Keratinocyte (primary cell): ENCODE measurements around the gene INSRR. TPM values are rescaled to one million over a fixed set of nuclear protein-coding genes. Genes with fewer than 3 reads are reported as not detected.
A peak's percentile ranks its signal among the peaks of the same experiment; 100 is the strongest.

Source experiments
- DNase-seq: peaks from one replicate; pipeline ENCODE4 v3.0.0-alpha.2; 2011; ENCODE audit warnings: low read depth, missing footprints, low spot score
- FAIRE-seq: peaks from 2 replicates; lab custom pipeline; 2011; peaks lifted over from hg19 to GRCh38; lab: Jason Lieb, UNC
- H2AFZ ChIP-seq: 2 replicates; pipeline ENCODE4 v1.6.0; 2012; ENCODE audit warnings: low read length, control low read depth, inconsistent platforms; ENCODE audit not compliant: control insufficient read depth
- H3K27ac ChIP-seq: 2 replicates; pipeline ENCODE4 v1.5.1; 2011; ENCODE audit warnings: low read length; ENCODE audit not compliant: control insufficient read depth, insufficient read depth
- H3K27me3 ChIP-seq: 3 replicates; pipeline ENCODE4 v1.6.0; 2011; ENCODE audit warnings: low read length; ENCODE audit not compliant: control insufficient read depth, insufficient read depth; ENCODE audit errors: extremely low read depth
- H3K36me3 ChIP-seq, 2 experiments: 2 replicates in 1 of 2; 3 replicates in 1 of 2; pipeline ENCODE4 v1.5.1; 2011; ENCODE audit warnings: low read length in 2 of 2, mild to moderate bottlenecking in 1 of 2; ENCODE audit not compliant: control insufficient read depth in 2 of 2, insufficient read depth in 2 of 2; ENCODE audit errors: extremely low read depth in 1 of 2
- H3K4me1 ChIP-seq: 3 replicates; pipeline ENCODE4 v1.5.1; 2011; ENCODE audit warnings: low read length; ENCODE audit not compliant: control insufficient read depth, insufficient read depth; ENCODE audit errors: extremely low read depth
- H3K4me2 ChIP-seq: 3 replicates; pipeline ENCODE4 v1.6.0; 2011; ENCODE audit warnings: low read depth, low read length; ENCODE audit not compliant: control insufficient read depth, insufficient read depth; ENCODE audit errors: extremely low read depth
- H3K4me3 ChIP-seq, 3 experiments: fragments of 200-600 bp in 1 of 3; sonication (generic) in 1 of 3; 2 replicates in 2 of 3; 3 replicates in 1 of 3; pipeline ENCODE4 v1.5.1; 2011 to 2016; ENCODE audit warnings: low read length in 3 of 3, mild to moderate bottlenecking in 3 of 3, control low read depth in 2 of 3, inconsistent platforms in 1 of 3, low read depth in 1 of 3, mixed read lengths in 1 of 3, mixed run types in 1 of 3, moderate library complexity in 1 of 3; ENCODE audit not compliant: control insufficient read depth in 2 of 3, insufficient read depth in 2 of 3; ENCODE audit errors: extremely low read depth in 1 of 3
- H3K79me2 ChIP-seq: 2 replicates; pipeline ENCODE4 v1.6.0; 2012; ENCODE audit warnings: low read length; ENCODE audit not compliant: control insufficient read depth, insufficient read depth
- H3K9ac ChIP-seq: 3 replicates; pipeline ENCODE4 v1.6.0; 2011; ENCODE audit warnings: low read length; ENCODE audit not compliant: control insufficient read depth, insufficient read depth; ENCODE audit errors: extremely low read depth
- H3K9me1 ChIP-seq: 3 replicates; pipeline ENCODE4 v1.6.0; 2011; ENCODE audit warnings: low read length; ENCODE audit not compliant: control insufficient read depth, insufficient read depth; ENCODE audit errors: extremely low read depth
- H3K9me3 ChIP-seq: 2 replicates; pipeline ENCODE4 v1.5.1; 2012; ENCODE audit warnings: low read depth, low read length; ENCODE audit not compliant: control insufficient read depth
- H4K20me1 ChIP-seq: 3 replicates; pipeline ENCODE4 v1.6.0; 2011; ENCODE audit warnings: low read length; ENCODE audit not compliant: control insufficient read depth, insufficient read depth; ENCODE audit errors: extremely low read depth
- EZH2 ChIP-seq: IDR thresholded peaks from one replicate; pipeline ENCODE4 v1.6.1; 2012; ENCODE audit warnings: inconsistent platforms, mild to moderate bottlenecking, low read length, moderate library complexity
- dilution Hi-C: fragments of 300-500 bp; cut with MboI; formaldehyde crosslinking; loops from one replicate; pipeline ENCODE4 v1.7.0; 2020; ENCODE audit warnings: low sequenced_read_pairs; ENCODE audit not compliant: extremely low pct_ligation_motif_present
- polyA plus RNA-seq, 5 experiments: library from polyadenylated mRNA; depleted of rRNA in 3 of 5; stranded (reverse) in 3 of 5; stranded (forward) in 1 of 5; unstranded in 1 of 5; fragments of >200 nt; gene quantifications; 1 replicate in 1 of 5; 2 replicates in 3 of 5; 3 replicates in 1 of 5; pipeline versions ENCODE4 v1.2.1 to v1.2.3, GENCODE V29; 2011 to 2012; ENCODE audit warnings: missing spikeins in 2 of 5, low read depth in 1 of 5, low replicate concordance in 1 of 5
- TF ChIP-seq, protein P1 (sequence below), 3 experiments: IDR thresholded peaks in 1 of 3; conservative IDR thresholded peaks in 1 of 3; optimal IDR thresholded peaks in 1 of 3; 2 replicates in 2 of 3; 3 replicates in 1 of 3; pipeline versions ENCODE3 to v1.5.1; 2011; ENCODE audit warnings: low read length in 3 of 3, mild to moderate bottlenecking in 3 of 3, moderate library complexity in 2 of 3, control low read depth in 1 of 3, inconsistent platforms in 1 of 3; ENCODE audit not compliant: insufficient read depth in 2 of 3; ENCODE audit errors: extremely low read depth in 1 of 3

The INSRR gene
- polyA plus RNA-seq, 1 donor (not counting 4 experiments of a cell fraction or from before 2014, with no cell fraction given), result not detected

DNA sequence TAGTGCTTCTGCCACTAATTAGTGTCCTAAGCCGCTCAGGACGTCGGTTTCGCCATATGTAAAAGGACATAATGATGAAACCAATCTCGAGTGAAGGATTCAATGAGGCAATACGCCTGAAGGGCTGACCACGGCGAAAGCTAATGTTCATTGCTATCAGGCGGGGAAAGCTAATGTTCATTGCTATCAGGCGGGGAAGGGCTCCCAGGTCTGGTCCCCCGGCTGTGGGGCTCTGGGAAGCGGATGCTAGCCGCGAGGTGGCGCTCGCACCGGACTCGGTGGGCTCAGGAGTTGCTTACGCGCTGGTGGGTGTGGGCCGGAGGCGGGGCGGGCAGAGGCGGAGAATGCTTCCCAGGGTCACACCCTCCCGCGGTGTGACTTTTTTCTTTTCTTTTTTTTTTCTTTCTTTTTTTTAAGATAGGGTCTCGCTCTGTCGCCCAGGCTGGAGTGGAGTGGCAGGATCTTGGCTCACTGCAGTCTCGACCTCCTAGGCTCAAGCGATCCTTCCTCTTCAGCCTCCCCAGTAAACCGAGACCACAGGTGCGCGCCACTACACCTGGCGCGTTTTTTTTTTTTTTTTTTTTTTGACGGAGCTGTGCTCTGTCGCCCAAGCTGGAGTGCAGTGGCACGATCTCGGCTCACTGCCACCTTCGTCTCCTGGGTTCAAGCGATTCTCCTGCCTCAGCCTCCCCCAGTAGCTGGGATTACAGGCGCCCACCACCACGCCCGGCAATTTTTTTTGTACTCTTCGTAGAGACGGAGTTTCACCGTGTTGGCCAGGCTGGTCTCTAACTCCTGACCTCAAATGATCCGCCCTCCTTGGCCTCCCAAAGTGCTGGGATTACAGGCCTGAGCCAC lies 33.5 kb upstream of the INSRR start:
- no peak overlapping the region for H3K27ac ChIP-seq
- no peaks in the 10 kb centered on the region for H3K79me2 ChIP-seq
- H3K9me3 ChIP-seq, result no peaks in the 10 kb centered on the region
- H3K36me3 ChIP-seq, result no peaks in the 10 kb centered on the region
- peaks cover 10% of the 10 kb centered on the region for H3K27me3 ChIP-seq
- peak overlapping the region in 1 of 3 experiments; percentile 51 for H3K4me3 ChIP-seq
- TF ChIP-seq, protein P1, sequence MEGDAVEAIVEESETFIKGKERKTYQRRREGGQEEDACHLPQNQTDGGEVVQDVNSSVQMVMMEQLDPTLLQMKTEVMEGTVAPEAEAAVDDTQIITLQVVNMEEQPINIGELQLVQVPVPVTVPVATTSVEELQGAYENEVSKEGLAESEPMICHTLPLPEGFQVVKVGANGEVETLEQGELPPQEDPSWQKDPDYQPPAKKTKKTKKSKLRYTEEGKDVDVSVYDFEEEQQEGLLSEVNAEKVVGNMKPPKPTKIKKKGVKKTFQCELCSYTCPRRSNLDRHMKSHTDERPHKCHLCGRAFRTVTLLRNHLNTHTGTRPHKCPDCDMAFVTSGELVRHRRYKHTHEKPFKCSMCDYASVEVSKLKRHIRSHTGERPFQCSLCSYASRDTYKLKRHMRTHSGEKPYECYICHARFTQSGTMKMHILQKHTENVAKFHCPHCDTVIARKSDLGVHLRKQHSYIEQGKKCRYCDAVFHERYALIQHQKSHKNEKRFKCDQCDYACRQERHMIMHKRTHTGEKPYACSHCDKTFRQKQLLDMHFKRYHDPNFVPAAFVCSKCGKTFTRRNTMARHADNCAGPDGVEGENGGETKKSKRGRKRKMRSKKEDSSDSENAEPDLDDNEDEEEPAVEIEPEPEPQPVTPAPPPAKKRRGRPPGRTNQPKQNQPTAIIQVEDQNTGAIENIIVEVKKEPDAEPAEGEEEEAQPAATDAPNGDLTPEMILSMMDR (optimal IDR thresholded peaks at IDR 0.05 in 1 of 3, IDR thresholded peaks at IDR 0.05 in 1 of 3, conservative IDR thresholded peaks at IDR 0.05 in 1 of 3; ENCODE audit: extremely low read depth in 1 of 3, insufficient read depth in 2 of 3, low read length in 3 of 3), result peak; percentile 75 to 91 (median 84)
- TF ChIP-seq EZH2, result no peak
- H3K9me1 ChIP-seq, result no peaks in the 10 kb centered on the region
- H2AFZ ChIP-seq, result peak overlapping the region; percentile 74
- FAIRE-seq (no peak), DNase-seq (no peak)
- peaks cover 22% of the 10 kb centered on the region for H3K4me1 ChIP-seq
- H4K20me1 ChIP-seq, result no peaks in the 10 kb centered on the region
- dilution Hi-C loops, result no loop called here
- H3K9ac ChIP-seq, result peak overlapping the region; percentile 22
- H3K4me2 ChIP-seq, result peak overlapping the region; percentile 88

DNA sequence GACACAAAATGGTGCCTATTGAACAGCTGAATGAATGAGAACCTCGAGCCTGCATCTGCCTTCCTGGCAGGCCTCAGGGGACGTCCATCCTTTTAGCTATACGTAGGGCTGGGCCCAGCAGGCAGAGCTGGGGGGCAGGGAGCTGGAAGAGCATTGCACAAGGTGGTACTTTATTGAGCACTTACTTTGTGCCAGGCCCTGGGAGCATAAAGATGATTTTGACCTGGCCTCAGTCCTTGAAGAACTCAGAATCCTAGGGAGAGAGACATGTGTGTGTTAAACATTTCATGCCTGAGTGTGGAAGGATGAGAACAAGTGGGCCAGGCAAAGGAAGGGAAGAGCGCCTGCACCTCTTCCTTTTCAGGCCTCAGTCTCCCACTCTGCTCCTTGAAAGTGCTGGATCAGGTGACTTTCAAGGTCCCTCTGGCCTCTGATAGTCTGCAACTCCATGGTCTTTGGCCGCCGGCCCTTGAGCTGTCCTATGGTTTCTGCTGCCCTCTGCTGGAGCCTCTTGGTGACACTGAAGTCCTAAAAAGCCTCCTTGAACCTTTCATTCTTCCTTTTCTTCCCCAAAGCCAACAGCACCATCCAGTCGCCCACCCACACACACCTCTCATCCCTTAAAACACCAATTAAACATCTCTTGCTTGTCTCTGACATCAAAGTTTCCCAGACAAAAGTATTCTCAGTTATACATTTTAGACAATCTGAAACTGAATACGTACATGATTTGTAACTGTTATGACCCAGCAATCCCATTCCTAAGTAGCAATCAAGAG lies 31.1 kb upstream of the INSRR start:
- Histone ChIP-seq H4K20me1 (no peaks in the 10 kb centered on the region), H3K4me3 (no peak overlapping the region), H3K4me1 (peaks cover 4% of the 10 kb centered on the region), H3K79me2 (no peaks in the 10 kb centered on the region), H3K9ac (no peak overlapping the region), H2AFZ (no peak overlapping the region), H3K9me1 (no peaks in the 10 kb centered on the region), H3K36me3 (no peaks in the 10 kb centered on the region), H3K9me3 (no peaks in the 10 kb centered on the region), H3K4me2 (no peak overlapping the region), H3K27me3 (peaks cover 19% of the 10 kb centered on the region), H3K27ac (no peak overlapping the region)
- dilution Hi-C loops, result no loop called here
- FAIRE-seq (peak; percentile 5), DNase-seq (no peak)
- TF ChIP-seq, protein P1 (optimal IDR thresholded peaks at IDR 0.05 in 1 of 3, IDR thresholded peaks at IDR 0.05 in 1 of 3, conservative IDR thresholded peaks at IDR 0.05 in 1 of 3; ENCODE audit: extremely low read depth in 1 of 3, insufficient read depth in 2 of 3, low read length in 3 of 3), result peak; percentile 79 to 90 (median 81)
- TF ChIP-seq EZH2, result no peak
